DOHH2 (cell line): Measurements from ENCODE around the gene TTLL9.

Experiments used
- H3F3A ChIP-seq: fragments of 200-600 bp; sonication (generic), shearing (Covaris generic); 2 replicates; pipeline ENCODE4 v1.6.0; 2016; ENCODE audit warnings: antibody characterized with exemption, mild to moderate bottlenecking; ENCODE audit not compliant: control insufficient read depth, insufficient read depth
- H3K27ac ChIP-seq: fragments of 200-600 bp; sonication (generic); 2 replicates; pipeline ENCODE4 v1.5.1; 2014; ENCODE audit warnings: low read depth, mild to moderate bottlenecking, low read length, moderate library complexity
- H3K27me3 ChIP-seq: fragments of 200-600 bp; sonication (generic); 2 replicates; pipeline ENCODE4 v1.6.1; 2014; ENCODE audit warnings: mild to moderate bottlenecking, low read length, mixed read lengths; ENCODE audit not compliant: control insufficient read depth
- H3K36me3 ChIP-seq: fragments of 200-600 bp; sonication (generic); 2 replicates; pipeline ENCODE4 v1.6.1; 2014; ENCODE audit warnings: mild to moderate bottlenecking, low read length, moderate library complexity, mixed read lengths; ENCODE audit not compliant: control insufficient read depth
- H3K4me1 ChIP-seq: fragments of 200-600 bp; sonication (generic); 2 replicates; pipeline ENCODE4 v1.6.1; 2014; ENCODE audit warnings: mild to moderate bottlenecking, low read length, mixed read lengths; ENCODE audit not compliant: control insufficient read depth
- H3K4me2 ChIP-seq: fragments of 200-600 bp; sonication (generic); 2 replicates; pipeline ENCODE4 v1.6.0; 2014; ENCODE audit warnings: mild to moderate bottlenecking, low read length, moderate library complexity
- H3K4me3 ChIP-seq: fragments of 200-600 bp; sonication (generic); 2 replicates; pipeline ENCODE4 v1.5.1; 2014; ENCODE audit warnings: mild to moderate bottlenecking, low read length, mixed read lengths
- H3K79me2 ChIP-seq: fragments of 200-600 bp; sonication (generic); 2 replicates; pipeline ENCODE4 v1.6.1; 2014; ENCODE audit warnings: mild to moderate bottlenecking, low read length, mixed read lengths; ENCODE audit not compliant: control insufficient read depth
- H3K9me2 ChIP-seq: fragments of 200-600 bp; sonication (generic); replicated peaks from 2 replicates; pipeline ENCODE4 v1.6.1; 2014; ENCODE audit warnings: mild to moderate bottlenecking, low read length, mixed read lengths; ENCODE audit not compliant: control insufficient read depth
- H3K9me3 ChIP-seq: fragments of 200-600 bp; sonication (generic); 2 replicates; pipeline ENCODE4 v1.6.1; 2014; ENCODE audit warnings: antibody characterized with exemption, low read length, mixed read lengths; ENCODE audit not compliant: control insufficient read depth, insufficient read depth
- H4K20me1 ChIP-seq: fragments of 200-600 bp; sonication (generic); 2 replicates; pipeline ENCODE4 v1.6.0; 2014; ENCODE audit warnings: low read depth, mild to moderate bottlenecking, antibody characterized with exemption, low read length, moderate library complexity; ENCODE audit not compliant: control insufficient read depth, insufficient read depth
- CTCF ChIP-seq: fragments of 200-600 bp; sonication (generic); IDR thresholded peaks from one replicate; pipeline ENCODE4 v1.5.1; 2014; ENCODE audit warnings: antibody characterized with exemption, mild to moderate bottlenecking, low read depth, low read length; ENCODE audit not compliant: poor library complexity, severe bottlenecking
- EZH2phosphoT487 ChIP-seq: fragments of 200-600 bp; sonication (generic); IDR thresholded peaks from 2 replicates; pipeline ENCODE4 v1.6.1; 2017; ENCODE audit warnings: borderline replicate concordance, mild to moderate bottlenecking, antibody characterized with exemption, low read length, moderate library complexity, mixed read lengths

The TTLL9 gene

DNA sequence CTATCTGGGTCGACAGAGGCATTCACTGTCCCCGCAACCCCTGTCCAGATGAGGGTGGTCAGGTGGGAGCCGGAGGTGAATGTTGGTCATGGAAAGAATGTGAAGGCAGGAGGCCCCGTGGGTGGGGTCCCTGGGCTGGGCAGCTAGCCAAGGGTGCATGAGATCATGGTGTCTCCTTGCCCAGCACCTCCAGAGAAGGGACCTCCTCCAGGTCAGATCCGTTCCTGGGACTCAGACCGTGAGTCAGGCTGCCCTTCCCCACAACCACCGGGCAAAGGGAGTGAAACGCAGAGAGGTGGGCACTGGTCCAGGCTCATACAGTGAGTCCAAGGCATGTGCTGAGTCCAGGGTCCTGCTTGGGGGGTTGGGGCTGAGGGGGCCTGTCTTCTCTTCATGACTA is 28.5 kb upstream of the TTLL9 start:
- Histone ChIP-seq H3K4me1 (peaks cover 6% of the 10 kb centered on the region; the same call in 1 of the 2 replicates), H3K4me3 (no peak overlapping the region), H3K4me2 (no peak overlapping the region), H3F3A (no peaks in the 10 kb centered on the region), H3K36me3 (no peaks in the 10 kb centered on the region), H3K27ac (no peak overlapping the region), H3K9me2 (no peaks in the 10 kb centered on the region), H3K9me3 (no peaks in the 10 kb centered on the region), H3K27me3 (peaks cover 15% of the 10 kb centered on the region), H4K20me1 (no peaks in the 10 kb centered on the region), H3K79me2 (no peaks in the 10 kb centered on the region)
- TF ChIP-seq EZH2phosphoT487 (no peak), CTCF (no peak)

GRCh38 chr20:31842471-31843157 is 27.8 kb upstream of the TTLL9 start:
- H4K20me1 ChIP-seq = no peaks in the 10 kb centered on the region
- H3K9me2 ChIP-seq = no peaks in the 10 kb centered on the region
- TF ChIP-seq CTCF = no peak
- no peak for TF ChIP-seq EZH2phosphoT487
- H3K4me1 ChIP-seq = peaks cover 6% of the 10 kb centered on the region; the same call in 1 of the 2 replicates
- H3K36me3 ChIP-seq = no peaks in the 10 kb centered on the region
- peaks cover 15% of the 10 kb centered on the region for H3K27me3 ChIP-seq
- no peak overlapping the region for H3K27ac ChIP-seq
- no peaks in the 10 kb centered on the region for H3K79me2 ChIP-seq
- no peak overlapping the region for H3K4me2 ChIP-seq
- no peak overlapping the region for H3K4me3 ChIP-seq
- no peaks in the 10 kb centered on the region for H3F3A ChIP-seq
- H3K9me3 ChIP-seq = no peaks in the 10 kb centered on the region

DNA sequence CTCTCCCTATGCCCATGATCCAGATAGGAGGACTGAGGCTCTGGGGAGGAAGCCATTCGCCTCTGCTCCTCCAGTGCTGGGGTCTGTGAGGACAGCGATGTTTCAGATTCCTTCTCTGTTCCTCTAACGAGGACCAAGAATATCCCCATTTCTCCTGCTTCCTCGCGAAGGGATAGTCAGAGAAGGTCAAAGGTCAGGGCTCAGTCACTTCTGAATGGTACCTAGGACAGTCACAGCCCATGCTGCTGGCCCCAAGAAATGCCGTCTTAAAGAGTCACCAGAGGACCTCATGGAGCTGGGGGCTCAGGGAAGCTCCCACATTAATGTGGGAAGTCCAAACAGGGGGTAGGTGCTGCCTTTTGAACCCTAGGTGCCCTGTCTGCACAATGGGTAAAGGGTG is 27.1 kb upstream of the TTLL9 start:
- H3K4me3 ChIP-seq = no peak overlapping the region
- no peaks in the 10 kb centered on the region for H3F3A ChIP-seq
- no peaks in the 10 kb centered on the region for H3K9me3 ChIP-seq
- H3K27me3 ChIP-seq = peaks cover 13% of the 10 kb centered on the region
- no peak overlapping the region for H3K27ac ChIP-seq
- no peaks in the 10 kb centered on the region for H4K20me1 ChIP-seq
- H3K36me3 ChIP-seq = no peaks in the 10 kb centered on the region
- no peaks in the 10 kb centered on the region for H3K79me2 ChIP-seq
- no peaks in the 10 kb centered on the region for H3K9me2 ChIP-seq
- H3K4me1 ChIP-seq = peaks cover 6% of the 10 kb centered on the region; the same call in 1 of the 2 replicates
- TF ChIP-seq EZH2phosphoT487 (no peak), CTCF (no peak)
- no peak overlapping the region for H3K4me2 ChIP-seq
